Retinal pigment epithelial cell (primary cell): ENCODE measurements around the gene THAP3.

Experiments used
- DNase-seq: peaks from one replicate; pipeline ENCODE4 v3.0.0-alpha.2; 2010; ENCODE audit warnings: low read depth
- H3K4me3 ChIP-seq: 2 replicates; pipeline ENCODE4 v1.5.1; 2011; ENCODE audit warnings: mild to moderate bottlenecking, low read length, control low read depth, moderate library complexity
- CTCF ChIP-seq: conservative IDR thresholded peaks from 2 replicates; pipeline ENCODE4 v1.5.1; 2011; ENCODE audit warnings: low read depth, low read length, control low read depth, inconsistent platforms

THAP3 gene

GRCh38 chr1:6586404-6586816, 38.3 kb upstream of the THAP3 start:
- DNase-seq: no peak
- no peak for TF ChIP-seq CTCF

GRCh38 chr1:6587261-6588005, 37.2 kb upstream of the THAP3 start:
- no peak for DNase-seq
- H3K4me3 ChIP-seq: no peak overlapping the region
- no peak for TF ChIP-seq CTCF

More at GRCh38 chr1:6586404-6586816, 38.3 kb upstream of the THAP3 start:
- H3K4me3 ChIP-seq: no peak overlapping the region

GRCh38 chr1:6588128-6588892, 36.4 kb upstream of the THAP3 start:
- DNase-seq: no peak
- no peak for TF ChIP-seq CTCF
- no peak overlapping the region for H3K4me3 ChIP-seq

GRCh38 chr1:6588893-6589520, 35.7 kb upstream of the THAP3 start:
- TF ChIP-seq CTCF: no peak
- no peak overlapping the region for H3K4me3 ChIP-seq
- DNase-seq: no peak

DNA sequence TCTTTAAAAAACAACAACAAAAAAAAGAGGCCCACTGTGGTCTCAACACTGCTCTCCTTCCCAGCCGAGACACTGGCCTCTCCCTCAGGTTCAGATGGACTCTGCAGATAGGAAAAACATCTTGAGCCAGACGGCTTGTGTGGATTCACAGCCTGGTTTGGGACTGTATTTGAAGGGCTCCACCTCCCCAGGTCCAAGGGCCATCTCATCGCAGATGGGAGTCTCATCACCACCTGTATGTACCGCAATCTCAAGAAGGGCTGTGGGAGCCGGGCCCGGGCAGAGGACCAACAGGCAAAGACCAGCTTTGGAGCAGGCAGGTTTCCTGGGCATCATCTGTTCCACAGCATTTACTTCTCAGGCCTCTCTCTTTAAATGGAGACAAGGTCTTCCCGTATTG, 34.6 kb upstream of the THAP3 start:
- H3K4me3 ChIP-seq: no peak overlapping the region
- no peak for DNase-seq
- TF ChIP-seq CTCF: no peak

- DNase-seq: no peak
- no peak for TF ChIP-seq CTCF
- no peak overlapping the region for H3K4me3 ChIP-seq
Observed at GRCh38 chr1:6591222-6591621, 33.4 kb upstream of the THAP3 start.
